Measurements from ENCODE around the gene CYTH4.

- TF ChIP-seq CTCF (IDR thresholded peaks at IDR 0.05; ENCODE audit: low read depth, low read length), result no peak
- no peak for TF ChIP-seq POLR2A (IDR thresholded peaks at IDR 0.05; ENCODE audit: extremely low read depth, insufficient read length)
Observed at GRCh38 chr22:37312549-37313183, 30.4 kb downstream of the CYTH4 start.

All from NB4 (cell line).